HG02870 (cell line): ENCODE measurements around the gene MAB21L1.

Source experiments
- ATAC-seq: cut with Tn5 transposase; IDR thresholded peaks from one replicate; pipeline ENCODE4 v1.9.1; 2021; ENCODE audit warnings: mild to moderate bottlenecking, moderate library complexity; ENCODE audit not compliant: unreplicated experiment

MAB21L1 gene

GRCh38 chr13:35449821-35450220, 26.7 kb downstream of the MAB21L1 start:
- ATAC-seq, result no peak

- no peak for ATAC-seq
These were observed 28.0 kb downstream of the MAB21L1 start for GRCh38 chr13:35448465-35448864.
